ENCODE data around the gene GGPS1. TPM values are rescaled to one million over a fixed set of nuclear protein-coding genes. Genes with fewer than 3 reads are reported as not detected.
"Not testable (repeated sequence)": the region's sequence is repeated elsewhere in the genome, so short reads cannot be mapped to it uniquely, and the experiment has no call there.

Gene GGPS1
- polyA plus RNA-seq, 1 donor (not counting 4 experiments of a cell fraction or from before 2014, with no cell fraction given): 40.8 TPM

DNA sequence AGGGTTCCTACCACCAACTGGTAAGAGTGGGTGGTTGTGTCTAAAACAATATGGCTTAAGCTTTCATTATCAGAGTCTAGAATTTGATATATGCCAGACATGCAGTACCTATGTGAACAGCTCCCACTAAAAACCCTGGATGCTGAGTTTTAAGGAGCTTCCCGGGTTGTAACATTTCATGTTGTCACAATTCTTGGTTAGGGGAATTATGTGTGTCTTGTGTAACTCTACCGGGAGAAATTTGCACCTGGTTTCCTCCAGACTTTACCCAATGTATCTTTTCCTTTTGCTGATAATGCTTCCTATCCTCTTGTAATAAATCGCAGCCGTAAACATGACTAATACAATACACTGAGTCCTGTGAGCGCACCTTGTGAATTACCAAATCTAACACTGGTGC, 48.7 kb upstream of the GGPS1 start:
- TF ChIP-seq, protein P1, sequence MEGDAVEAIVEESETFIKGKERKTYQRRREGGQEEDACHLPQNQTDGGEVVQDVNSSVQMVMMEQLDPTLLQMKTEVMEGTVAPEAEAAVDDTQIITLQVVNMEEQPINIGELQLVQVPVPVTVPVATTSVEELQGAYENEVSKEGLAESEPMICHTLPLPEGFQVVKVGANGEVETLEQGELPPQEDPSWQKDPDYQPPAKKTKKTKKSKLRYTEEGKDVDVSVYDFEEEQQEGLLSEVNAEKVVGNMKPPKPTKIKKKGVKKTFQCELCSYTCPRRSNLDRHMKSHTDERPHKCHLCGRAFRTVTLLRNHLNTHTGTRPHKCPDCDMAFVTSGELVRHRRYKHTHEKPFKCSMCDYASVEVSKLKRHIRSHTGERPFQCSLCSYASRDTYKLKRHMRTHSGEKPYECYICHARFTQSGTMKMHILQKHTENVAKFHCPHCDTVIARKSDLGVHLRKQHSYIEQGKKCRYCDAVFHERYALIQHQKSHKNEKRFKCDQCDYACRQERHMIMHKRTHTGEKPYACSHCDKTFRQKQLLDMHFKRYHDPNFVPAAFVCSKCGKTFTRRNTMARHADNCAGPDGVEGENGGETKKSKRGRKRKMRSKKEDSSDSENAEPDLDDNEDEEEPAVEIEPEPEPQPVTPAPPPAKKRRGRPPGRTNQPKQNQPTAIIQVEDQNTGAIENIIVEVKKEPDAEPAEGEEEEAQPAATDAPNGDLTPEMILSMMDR (optimal IDR thresholded peaks at IDR 0.05 in 1 of 3, IDR thresholded peaks at IDR 0.05 in 1 of 3, conservative IDR thresholded peaks at IDR 0.05 in 1 of 3; ENCODE audit: extremely low read depth in 1 of 3, insufficient read depth in 2 of 3, low read length in 3 of 3): no peak
- TF ChIP-seq EZH2 (IDR thresholded peaks at IDR 0.05; ENCODE audit: low read length): no peak
- Histone ChIP-seq H2AFZ (ENCODE audit: control insufficient read depth, low read length) (no peak overlapping the region), H3K27me3 (ENCODE audit: control insufficient read depth, extremely low read depth, insufficient read depth, low read length) (no peaks in the 10 kb centered on the region), H3K9me1 (ENCODE audit: control insufficient read depth, extremely low read depth, insufficient read depth, low read length) (no peaks in the 10 kb centered on the region), H3K4me2 (ENCODE audit: control insufficient read depth, extremely low read depth, insufficient read depth, low read depth, low read length) (no peak overlapping the region), H3K9me3 (ENCODE audit: control insufficient read depth, low read depth, low read length) (no peaks in the 10 kb centered on the region), H3K4me1 (ENCODE audit: control insufficient read depth, extremely low read depth, insufficient read depth, low read length) (no peaks in the 10 kb centered on the region), H4K20me1 (ENCODE audit: control insufficient read depth, extremely low read depth, insufficient read depth, low read length) (peaks cover 3% of the 10 kb centered on the region), H3K36me3 (ENCODE audit: control insufficient read depth in 2 of 2, extremely low read depth in 1 of 2, insufficient read depth in 2 of 2, low read length in 2 of 2) (no peaks in the 10 kb centered on the region), H3K9ac (ENCODE audit: control insufficient read depth, extremely low read depth, insufficient read depth, low read length) (no peak overlapping the region), H3K79me2 (ENCODE audit: control insufficient read depth, insufficient read depth, low read length) (peaks cover 90% of the 10 kb centered on the region), H3K27ac (ENCODE audit: control insufficient read depth, insufficient read depth, low read length) (no peak overlapping the region), H3K4me3 (ENCODE audit: control insufficient read depth in 2 of 3, extremely low read depth in 1 of 3, insufficient read depth in 2 of 3, low read depth in 1 of 3, low read length in 3 of 3) (no peak overlapping the region)
- FAIRE-seq (no peak), DNase-seq (ENCODE audit: low read depth, low spot score) (no peak)
- dilution Hi-C loops (cut with MboI; ENCODE audit: extremely low pct_ligation_motif_present, low sequenced_read_pairs): no loop called here

DNA sequence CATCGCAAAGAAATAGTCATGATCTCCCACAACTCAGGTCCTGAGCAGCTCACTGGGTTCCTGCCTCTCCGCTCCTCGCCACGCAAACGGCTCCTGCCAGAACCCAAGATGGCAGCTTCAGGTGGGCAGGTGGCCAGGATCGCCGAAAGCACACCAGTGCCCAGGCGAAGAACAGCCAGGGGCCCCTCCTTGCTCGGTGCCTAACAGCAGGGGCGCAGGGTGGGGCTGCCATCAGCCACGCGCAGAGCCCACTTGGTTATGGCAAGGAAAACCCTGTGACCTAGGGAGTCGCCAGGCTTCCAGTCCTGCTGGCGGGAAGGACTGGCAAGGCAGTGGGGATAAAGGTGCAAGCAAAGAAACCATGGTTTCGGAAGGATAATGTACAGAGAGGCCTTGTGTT, 47.9 kb upstream of the GGPS1 start:
- H3K9me3 ChIP-seq (ENCODE audit: control insufficient read depth, low read depth, low read length): no peaks in the 10 kb centered on the region
- no peak overlapping the region for H3K4me2 ChIP-seq (ENCODE audit: control insufficient read depth, extremely low read depth, insufficient read depth, low read depth, low read length)
- dilution Hi-C loops (cut with MboI; ENCODE audit: extremely low pct_ligation_motif_present, low sequenced_read_pairs): no loop called here
- no peaks in the 10 kb centered on the region for H3K9me1 ChIP-seq (ENCODE audit: control insufficient read depth, extremely low read depth, insufficient read depth, low read length)
- no peak overlapping the region for H3K4me3 ChIP-seq (ENCODE audit: control insufficient read depth in 2 of 3, extremely low read depth in 1 of 3, insufficient read depth in 2 of 3, low read depth in 1 of 3, low read length in 3 of 3)
- no peaks in the 10 kb centered on the region for H3K27me3 ChIP-seq (ENCODE audit: control insufficient read depth, extremely low read depth, insufficient read depth, low read length)
- H3K79me2 ChIP-seq (ENCODE audit: control insufficient read depth, insufficient read depth, low read length): peaks cover 90% of the 10 kb centered on the region
- FAIRE-seq: no peak
- no peak overlapping the region for H2AFZ ChIP-seq (ENCODE audit: control insufficient read depth, low read length)
- H3K36me3 ChIP-seq (ENCODE audit: control insufficient read depth in 2 of 2, extremely low read depth in 1 of 2, insufficient read depth in 2 of 2, low read length in 2 of 2): no peaks in the 10 kb centered on the region
- no peaks in the 10 kb centered on the region for H3K4me1 ChIP-seq (ENCODE audit: control insufficient read depth, extremely low read depth, insufficient read depth, low read length)
- no peaks in the 10 kb centered on the region for H4K20me1 ChIP-seq (ENCODE audit: control insufficient read depth, extremely low read depth, insufficient read depth, low read length)
- H3K27ac ChIP-seq (ENCODE audit: control insufficient read depth, insufficient read depth, low read length): no peak overlapping the region
- TF ChIP-seq, protein P1 (optimal IDR thresholded peaks at IDR 0.05 in 1 of 3, IDR thresholded peaks at IDR 0.05 in 1 of 3, conservative IDR thresholded peaks at IDR 0.05 in 1 of 3; ENCODE audit: extremely low read depth in 1 of 3, insufficient read depth in 2 of 3, low read length in 3 of 3): no peak
- TF ChIP-seq EZH2 (IDR thresholded peaks at IDR 0.05; ENCODE audit: low read length): no peak
- H3K9ac ChIP-seq (ENCODE audit: control insufficient read depth, extremely low read depth, insufficient read depth, low read length): no peak overlapping the region
- no peak for DNase-seq (ENCODE audit: low read depth, low spot score)

DNA sequence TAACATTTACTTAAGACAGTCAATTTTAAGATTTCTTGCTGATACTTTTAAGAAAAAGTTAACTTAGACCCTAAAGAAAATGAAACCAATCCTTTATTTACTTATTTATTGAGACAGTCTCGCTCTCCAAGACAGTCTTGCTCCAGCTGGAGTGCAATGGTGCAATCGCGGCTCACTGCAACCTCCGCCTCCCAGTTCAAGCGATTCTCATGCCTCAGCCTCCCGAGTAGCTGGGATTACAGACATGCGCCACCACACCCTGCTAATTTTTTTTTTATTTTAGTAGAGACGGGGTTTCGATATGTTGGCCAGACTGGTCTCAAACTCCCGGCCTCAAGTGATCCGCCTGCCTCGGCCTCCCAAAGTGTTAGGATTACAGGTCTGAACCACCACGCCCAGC, 44.7 kb upstream of the GGPS1 start:
- H3K9me3 ChIP-seq (ENCODE audit: control insufficient read depth, low read depth, low read length); dilution Hi-C loops (cut with MboI; ENCODE audit: extremely low pct_ligation_motif_present, low sequenced_read_pairs); H3K27me3 ChIP-seq (ENCODE audit: control insufficient read depth, extremely low read depth, insufficient read depth, low read length); H3K4me1 ChIP-seq (ENCODE audit: control insufficient read depth, extremely low read depth, insufficient read depth, low read length); FAIRE-seq; H2AFZ ChIP-seq (ENCODE audit: control insufficient read depth, low read length); H3K36me3 ChIP-seq (ENCODE audit: control insufficient read depth in 2 of 2, extremely low read depth in 1 of 2, insufficient read depth in 2 of 2, low read length in 2 of 2); H4K20me1 ChIP-seq (ENCODE audit: control insufficient read depth, extremely low read depth, insufficient read depth, low read length); H3K9ac ChIP-seq (ENCODE audit: control insufficient read depth, extremely low read depth, insufficient read depth, low read length); H3K4me3 ChIP-seq (ENCODE audit: control insufficient read depth in 2 of 3, extremely low read depth in 1 of 3, insufficient read depth in 2 of 3, low read depth in 1 of 3, low read length in 3 of 3); H3K4me2 ChIP-seq (ENCODE audit: control insufficient read depth, extremely low read depth, insufficient read depth, low read depth, low read length); H3K27ac ChIP-seq (ENCODE audit: control insufficient read depth, insufficient read depth, low read length); DNase-seq (ENCODE audit: low read depth, low spot score); H3K9me1 ChIP-seq (ENCODE audit: control insufficient read depth, extremely low read depth, insufficient read depth, low read length): not testable (repeated sequence)
- H3K79me2 ChIP-seq (ENCODE audit: control insufficient read depth, insufficient read depth, low read length): peaks cover 91% of the 10 kb centered on the region
